ENCODE results near the gene SLC2A4RG.
A peak's percentile ranks its signal among the peaks of the same experiment; 100 is the strongest.
"Not testable (repeated sequence)": the region's sequence is repeated elsewhere in the genome, so short reads cannot be mapped to it uniquely, and the experiment has no call there.

SLC2A4RG gene

GRCh38 chr20:63775096-63775978, 35.8 kb downstream of the SLC2A4RG start:
- Histone ChIP-seq H3K27me3 (ENCODE audit: control insufficient read depth in 5 of 5, insufficient read depth in 4 of 5, low read length in 5 of 5) (peaks cover 0 to 5% (median 0%) of the 10 kb centered on the region in 5 donors), H3K36me3 (ENCODE audit: control insufficient read depth in 5 of 5, insufficient read depth in 5 of 5, low read length in 5 of 5) (peaks cover 0 to 16% (median 7%) of the 10 kb centered on the region in 5 donors), H3K27ac (ENCODE audit: low read depth, low read length) (no peak overlapping the region), H3K9me3 (ENCODE audit: control insufficient read depth in 5 of 5, low read length in 5 of 5) (no peaks in the 10 kb centered on the region), H3K9ac (ENCODE audit: low read length in 5 of 5) (no peak overlapping the region), H3K4me1 (ENCODE audit: control insufficient read depth in 5 of 5, insufficient read depth in 5 of 5, low read length in 5 of 5) (peaks cover 2 to 26% (median 23%) of the 10 kb centered on the region in 5 donors), H3K4me3 (ENCODE audit: low read depth in 1 of 5, low read length in 5 of 5) (peak overlapping the region in 4 of 5 donors; percentile 22 to 53 (median 40))

GRCh38 chr20:63776875-63777274, 37.3 kb downstream of the SLC2A4RG start:
- H3K4me3 ChIP-seq (ENCODE audit: low read depth in 1 of 5, low read length in 5 of 5); H3K27ac ChIP-seq (ENCODE audit: low read depth, low read length); H3K9me3 ChIP-seq (ENCODE audit: control insufficient read depth in 5 of 5, low read length in 5 of 5); H3K27me3 ChIP-seq (ENCODE audit: control insufficient read depth in 5 of 5, insufficient read depth in 4 of 5, low read length in 5 of 5); H3K9ac ChIP-seq (ENCODE audit: low read length in 5 of 5); H3K36me3 ChIP-seq (ENCODE audit: control insufficient read depth in 5 of 5, insufficient read depth in 5 of 5, low read length in 5 of 5): not testable (repeated sequence)
- peaks cover 2 to 26% (median 23%) of the 10 kb centered on the region in 5 donors for H3K4me1 ChIP-seq (ENCODE audit: control insufficient read depth in 5 of 5, insufficient read depth in 5 of 5, low read length in 5 of 5)

- Histone ChIP-seq H3K9me3 (ENCODE audit: control insufficient read depth in 5 of 5, low read length in 5 of 5) (no peaks in the 10 kb centered on the region), H3K36me3 (ENCODE audit: control insufficient read depth in 5 of 5, insufficient read depth in 5 of 5, low read length in 5 of 5) (peaks cover 0 to 8% (median 3%) of the 10 kb centered on the region in 5 donors), H3K4me3 (ENCODE audit: low read depth in 1 of 5, low read length in 5 of 5) (no peak overlapping the region), H3K4me1 (ENCODE audit: control insufficient read depth in 5 of 5, insufficient read depth in 5 of 5, low read length in 5 of 5) (peaks cover 2 to 27% (median 20%) of the 10 kb centered on the region in 5 donors), H3K27me3 (ENCODE audit: control insufficient read depth in 5 of 5, insufficient read depth in 4 of 5, low read length in 5 of 5) (peaks cover 0 to 5% (median 0%) of the 10 kb centered on the region in 5 donors), H3K27ac (ENCODE audit: low read depth, low read length) (no peak overlapping the region), H3K9ac (ENCODE audit: low read length in 5 of 5) (no peak overlapping the region)
Observed at GRCh38 chr20:63777614-63778013, 38.0 kb downstream of the SLC2A4RG start.

- Histone ChIP-seq H3K4me3 (ENCODE audit: low read depth in 1 of 5, low read length in 5 of 5) (no peak overlapping the region), H3K9me3 (ENCODE audit: control insufficient read depth in 5 of 5, low read length in 5 of 5) (no peaks in the 10 kb centered on the region), H3K27ac (ENCODE audit: low read depth, low read length) (no peak overlapping the region), H3K9ac (ENCODE audit: low read length in 5 of 5) (no peak overlapping the region), H3K4me1 (ENCODE audit: control insufficient read depth in 5 of 5, insufficient read depth in 5 of 5, low read length in 5 of 5) (peaks cover 0 to 21% (median 14%) of the 10 kb centered on the region in 5 donors), H3K27me3 (ENCODE audit: control insufficient read depth in 5 of 5, insufficient read depth in 4 of 5, low read length in 5 of 5) (peaks cover 0 to 3% (median 0%) of the 10 kb centered on the region in 5 donors), H3K36me3 (ENCODE audit: control insufficient read depth in 5 of 5, insufficient read depth in 5 of 5, low read length in 5 of 5) (peaks cover 0 to 8% (median 3%) of the 10 kb centered on the region in 5 donors)
Observed at GRCh38 chr20:63778034-63778752, 38.6 kb downstream of the SLC2A4RG start.

GRCh38 chr20:63778857-63779256, 39.3 kb downstream of the SLC2A4RG start:
- H3K36me3 ChIP-seq (ENCODE audit: control insufficient read depth in 5 of 5, insufficient read depth in 5 of 5, low read length in 5 of 5), result peaks cover 0 to 13% (median 3%) of the 10 kb centered on the region in 5 donors
- peaks cover 1 to 16% (median 13%) of the 10 kb centered on the region in 5 donors for H3K4me1 ChIP-seq (ENCODE audit: control insufficient read depth in 5 of 5, insufficient read depth in 5 of 5, low read length in 5 of 5)
- H3K27me3 ChIP-seq (ENCODE audit: control insufficient read depth in 5 of 5, insufficient read depth in 4 of 5, low read length in 5 of 5), result no peaks in the 10 kb centered on the region
- no peak overlapping the region for H3K4me3 ChIP-seq (ENCODE audit: low read depth in 1 of 5, low read length in 5 of 5)
- no peak overlapping the region for H3K27ac ChIP-seq (ENCODE audit: low read depth, low read length)
- H3K9me3 ChIP-seq (ENCODE audit: control insufficient read depth in 5 of 5, low read length in 5 of 5), result no peaks in the 10 kb centered on the region
- no peak overlapping the region for H3K9ac ChIP-seq (ENCODE audit: low read length in 5 of 5)

GRCh38 chr20:63781181-63781580, 41.6 kb downstream of the SLC2A4RG start:
- peaks cover 0 to 6% (median 0%) of the 10 kb centered on the region in 5 donors for H3K36me3 ChIP-seq (ENCODE audit: control insufficient read depth in 5 of 5, insufficient read depth in 5 of 5, low read length in 5 of 5)
- H3K4me1 ChIP-seq (ENCODE audit: control insufficient read depth in 5 of 5, insufficient read depth in 5 of 5, low read length in 5 of 5), result peaks cover 0 to 6% (median 1%) of the 10 kb centered on the region in 5 donors
- no peaks in the 10 kb centered on the region for H3K9me3 ChIP-seq (ENCODE audit: control insufficient read depth in 5 of 5, low read length in 5 of 5)
- H3K27me3 ChIP-seq (ENCODE audit: control insufficient read depth in 5 of 5, insufficient read depth in 4 of 5, low read length in 5 of 5), result no peaks in the 10 kb centered on the region
- H3K9ac ChIP-seq (ENCODE audit: low read length in 5 of 5), result no peak overlapping the region
- no peak overlapping the region for H3K4me3 ChIP-seq (ENCODE audit: low read depth in 1 of 5, low read length in 5 of 5)
- H3K27ac ChIP-seq (ENCODE audit: low read depth, low read length), result no peak overlapping the region

GRCh38 chr20:63782051-63782471, 42.5 kb downstream of the SLC2A4RG start:
- Histone ChIP-seq H3K9me3 (ENCODE audit: control insufficient read depth in 5 of 5, low read length in 5 of 5) (no peaks in the 10 kb centered on the region), H3K36me3 (ENCODE audit: control insufficient read depth in 5 of 5, insufficient read depth in 5 of 5, low read length in 5 of 5) (peaks cover 0 to 10% (median 2%) of the 10 kb centered on the region in 5 donors), H3K9ac (ENCODE audit: low read length in 5 of 5) (no peak overlapping the region), H3K4me1 (ENCODE audit: control insufficient read depth in 5 of 5, insufficient read depth in 5 of 5, low read length in 5 of 5) (peaks cover 0 to 8% (median 1%) of the 10 kb centered on the region in 5 donors), H3K4me3 (ENCODE audit: low read depth in 1 of 5, low read length in 5 of 5) (no peak overlapping the region), H3K27ac (ENCODE audit: low read depth, low read length) (no peak overlapping the region), H3K27me3 (ENCODE audit: control insufficient read depth in 5 of 5, insufficient read depth in 4 of 5, low read length in 5 of 5) (no peaks in the 10 kb centered on the region)

- Histone ChIP-seq H3K4me3 (ENCODE audit: low read depth in 1 of 5, low read length in 5 of 5) (no peak overlapping the region), H3K36me3 (ENCODE audit: control insufficient read depth in 5 of 5, insufficient read depth in 5 of 5, low read length in 5 of 5) (peaks cover 0 to 14% (median 4%) of the 10 kb centered on the region in 5 donors), H3K9me3 (ENCODE audit: control insufficient read depth in 5 of 5, low read length in 5 of 5) (no peaks in the 10 kb centered on the region), H3K4me1 (ENCODE audit: control insufficient read depth in 5 of 5, insufficient read depth in 5 of 5, low read length in 5 of 5) (peaks cover 0 to 10% (median 1%) of the 10 kb centered on the region in 5 donors), H3K27me3 (ENCODE audit: control insufficient read depth in 5 of 5, insufficient read depth in 4 of 5, low read length in 5 of 5) (no peaks in the 10 kb centered on the region), H3K9ac (ENCODE audit: low read length in 5 of 5) (no peak overlapping the region), H3K27ac (ENCODE audit: low read depth, low read length) (no peak overlapping the region)
Observed at GRCh38 chr20:63782521-63782971, 43.0 kb downstream of the SLC2A4RG start.

GRCh38 chr20:63783970-63784369, 44.4 kb downstream of the SLC2A4RG start:
- no peak overlapping the region for H3K4me3 ChIP-seq (ENCODE audit: low read depth in 1 of 5, low read length in 5 of 5)
- H3K4me1 ChIP-seq (ENCODE audit: control insufficient read depth in 5 of 5, insufficient read depth in 5 of 5, low read length in 5 of 5), result peaks cover 0 to 16% (median 1%) of the 10 kb centered on the region in 5 donors
- no peaks in the 10 kb centered on the region for H3K9me3 ChIP-seq (ENCODE audit: control insufficient read depth in 5 of 5, low read length in 5 of 5)
- no peaks in the 10 kb centered on the region for H3K27me3 ChIP-seq (ENCODE audit: control insufficient read depth in 5 of 5, insufficient read depth in 4 of 5, low read length in 5 of 5)
- no peak overlapping the region for H3K27ac ChIP-seq (ENCODE audit: low read depth, low read length)
- H3K9ac ChIP-seq (ENCODE audit: low read length in 5 of 5), result no peak overlapping the region
- peaks cover 0 to 15% (median 6%) of the 10 kb centered on the region in 5 donors for H3K36me3 ChIP-seq (ENCODE audit: control insufficient read depth in 5 of 5, insufficient read depth in 5 of 5, low read length in 5 of 5)
